ENCODE measurements around the gene CDC42. TPM values are rescaled to one million over a fixed set of nuclear protein-coding genes. Genes with fewer than 3 reads are reported as not detected.
"Not testable (repeated sequence)": the region's sequence is repeated elsewhere in the genome, so short reads cannot be mapped to it uniquely, and the experiment has no call there.

Gene CDC42
- 100 to 1,000 TPM; 156 to 187 TPM for total RNA-seq

GRCh38 chr1:22052115-22053016 is at the start of gene CDC42:
CDC42 (plus strand) TSS chr1:22052709; CDS start chr1:22078479, 25,770 bp downstream.
- Histone ChIP-seq H3K9me3 (no peaks in the 10 kb centered on the region), H3K27me3 (replicated peaks; ENCODE audit: insufficient read depth) (no peaks in the 10 kb centered on the region), H3K36me3 (no peaks in the 10 kb centered on the region), H3K27ac (peak within 1 kb of the TSS; percentile 97 to 100), H3K4me1 (ENCODE audit: control insufficient read depth in 1 of 2, low read depth in 2 of 2) (peaks cover 32 to 34% of the 10 kb centered on the region in 2 donors), H3K4me3 (peak within 1 kb of the TSS; percentile 91)
- ATAC-seq (ENCODE audit: insufficient number of reproducible peaks, low FRiP score, low read depth) (peak; percentile 94), DNase-seq (ENCODE audit: low spot score) (peak; percentile 88)
- TF ChIP-seq, protein P1, sequence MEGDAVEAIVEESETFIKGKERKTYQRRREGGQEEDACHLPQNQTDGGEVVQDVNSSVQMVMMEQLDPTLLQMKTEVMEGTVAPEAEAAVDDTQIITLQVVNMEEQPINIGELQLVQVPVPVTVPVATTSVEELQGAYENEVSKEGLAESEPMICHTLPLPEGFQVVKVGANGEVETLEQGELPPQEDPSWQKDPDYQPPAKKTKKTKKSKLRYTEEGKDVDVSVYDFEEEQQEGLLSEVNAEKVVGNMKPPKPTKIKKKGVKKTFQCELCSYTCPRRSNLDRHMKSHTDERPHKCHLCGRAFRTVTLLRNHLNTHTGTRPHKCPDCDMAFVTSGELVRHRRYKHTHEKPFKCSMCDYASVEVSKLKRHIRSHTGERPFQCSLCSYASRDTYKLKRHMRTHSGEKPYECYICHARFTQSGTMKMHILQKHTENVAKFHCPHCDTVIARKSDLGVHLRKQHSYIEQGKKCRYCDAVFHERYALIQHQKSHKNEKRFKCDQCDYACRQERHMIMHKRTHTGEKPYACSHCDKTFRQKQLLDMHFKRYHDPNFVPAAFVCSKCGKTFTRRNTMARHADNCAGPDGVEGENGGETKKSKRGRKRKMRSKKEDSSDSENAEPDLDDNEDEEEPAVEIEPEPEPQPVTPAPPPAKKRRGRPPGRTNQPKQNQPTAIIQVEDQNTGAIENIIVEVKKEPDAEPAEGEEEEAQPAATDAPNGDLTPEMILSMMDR (IDR thresholded peaks at IDR 0.05): no peak

GRCh38 chr1:22002875-22003274 is 49.6 kb upstream of the CDC42 start:
- H3K27me3 ChIP-seq (replicated peaks; ENCODE audit: insufficient read depth); H3K4me3 ChIP-seq; H3K27ac ChIP-seq; DNase-seq (ENCODE audit: low spot score); H3K4me1 ChIP-seq (ENCODE audit: control insufficient read depth in 1 of 2, low read depth in 2 of 2); H3K9me3 ChIP-seq; H3K36me3 ChIP-seq; ATAC-seq (ENCODE audit: insufficient number of reproducible peaks, low FRiP score, low read depth): not testable (repeated sequence)

DNA sequence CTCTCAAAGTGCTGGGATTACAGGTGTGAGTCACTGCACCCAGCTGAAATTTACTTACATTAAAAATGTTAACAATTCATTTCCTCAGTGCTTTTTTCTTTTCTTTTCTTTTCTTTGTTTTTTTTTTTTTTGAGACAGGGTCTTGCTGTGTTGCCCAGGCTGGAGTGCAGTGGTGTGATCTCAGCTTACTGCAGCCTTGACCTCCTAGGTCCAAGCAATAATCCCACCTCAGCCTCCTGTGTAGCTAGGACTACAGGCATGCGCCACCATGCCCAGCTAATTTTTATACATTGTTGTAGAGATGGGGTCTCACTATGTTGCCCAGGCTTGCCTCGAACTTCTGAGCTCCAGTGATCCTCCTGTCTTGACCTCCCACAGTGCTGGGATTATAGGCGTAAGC is 48.5 kb upstream of the CDC42 start:
- not testable (repeated sequence) for H3K27me3 ChIP-seq (replicated peaks; ENCODE audit: insufficient read depth); H3K9me3 ChIP-seq; DNase-seq (ENCODE audit: low spot score); H3K4me1 ChIP-seq (ENCODE audit: control insufficient read depth in 1 of 2, low read depth in 2 of 2); ATAC-seq (ENCODE audit: insufficient number of reproducible peaks, low FRiP score, low read depth); H3K36me3 ChIP-seq; H3K27ac ChIP-seq; H3K4me3 ChIP-seq

- DNase-seq (ENCODE audit: low spot score); ATAC-seq (ENCODE audit: insufficient number of reproducible peaks, low FRiP score, low read depth); H3K9me3 ChIP-seq; H3K4me1 ChIP-seq (ENCODE audit: control insufficient read depth in 1 of 2, low read depth in 2 of 2); H3K36me3 ChIP-seq; H3K27me3 ChIP-seq (replicated peaks; ENCODE audit: insufficient read depth); H3K4me3 ChIP-seq; H3K27ac ChIP-seq: not testable (repeated sequence)
- TF ChIP-seq, protein P1 (IDR thresholded peaks at IDR 0.05): peak; percentile 17
Measured at GRCh38 chr1:22005261-22006149, 47.0 kb upstream of the CDC42 start.

DNA sequence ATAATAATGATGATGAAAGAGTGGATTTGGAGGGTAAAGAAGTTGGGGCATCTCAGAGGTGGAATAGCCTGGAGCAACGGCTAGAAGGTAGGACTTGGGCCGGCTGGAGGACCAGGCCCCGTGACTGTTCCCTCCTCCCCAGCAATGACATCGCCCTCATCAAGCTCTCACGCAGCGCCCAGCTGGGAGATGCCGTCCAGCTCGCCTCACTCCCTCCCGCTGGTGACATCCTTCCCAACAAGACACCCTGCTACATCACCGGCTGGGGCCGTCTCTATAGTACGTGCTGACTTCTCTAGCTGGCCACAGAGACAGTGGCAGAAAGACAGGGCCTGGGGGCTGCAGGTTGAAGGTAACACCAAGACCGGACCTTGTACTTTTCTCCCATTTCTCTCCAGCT is 45.8 kb upstream of the CDC42 start:
- DNase-seq (ENCODE audit: low spot score); H3K27me3 ChIP-seq (replicated peaks; ENCODE audit: insufficient read depth); H3K27ac ChIP-seq; H3K4me3 ChIP-seq; ATAC-seq (ENCODE audit: insufficient number of reproducible peaks, low FRiP score, low read depth); H3K4me1 ChIP-seq (ENCODE audit: control insufficient read depth in 1 of 2, low read depth in 2 of 2); H3K36me3 ChIP-seq; H3K9me3 ChIP-seq: not testable (repeated sequence)

DNA sequence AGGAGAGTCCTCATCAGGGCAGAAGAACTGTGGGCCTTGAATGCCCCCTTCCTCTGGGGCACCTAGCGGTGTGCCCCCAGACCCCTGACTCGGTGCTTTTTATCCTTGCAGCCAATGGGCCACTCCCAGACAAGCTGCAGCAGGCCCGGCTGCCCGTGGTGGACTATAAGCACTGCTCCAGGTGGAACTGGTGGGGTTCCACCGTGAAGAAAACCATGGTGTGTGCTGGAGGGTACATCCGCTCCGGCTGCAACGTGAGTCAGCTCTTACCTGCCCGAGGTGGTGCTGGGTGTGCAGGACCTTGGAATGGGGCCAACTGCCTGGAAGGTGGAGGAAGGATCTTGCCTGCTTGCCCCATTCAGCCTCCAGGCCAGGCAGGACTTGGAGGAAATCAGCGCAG is 45.2 kb upstream of the CDC42 start:
- not testable (repeated sequence) for H3K27ac ChIP-seq; H3K4me3 ChIP-seq; DNase-seq (ENCODE audit: low spot score); H3K27me3 ChIP-seq (replicated peaks; ENCODE audit: insufficient read depth); H3K9me3 ChIP-seq; H3K4me1 ChIP-seq (ENCODE audit: control insufficient read depth in 1 of 2, low read depth in 2 of 2); ATAC-seq (ENCODE audit: insufficient number of reproducible peaks, low FRiP score, low read depth); H3K36me3 ChIP-seq

- H3K27ac ChIP-seq; ATAC-seq (ENCODE audit: insufficient number of reproducible peaks, low FRiP score, low read depth); DNase-seq (ENCODE audit: low spot score); H3K9me3 ChIP-seq; H3K4me3 ChIP-seq; H3K36me3 ChIP-seq; H3K27me3 ChIP-seq (replicated peaks; ENCODE audit: insufficient read depth); H3K4me1 ChIP-seq (ENCODE audit: control insufficient read depth in 1 of 2, low read depth in 2 of 2): not testable (repeated sequence)
Measured at GRCh38 chr1:22009566-22009965, 42.9 kb upstream of the CDC42 start.

GRCh38 chr1:22012752-22013151 is 39.8 kb upstream of the CDC42 start:
- not testable (repeated sequence) for H3K36me3 ChIP-seq; H3K4me1 ChIP-seq (ENCODE audit: control insufficient read depth in 1 of 2, low read depth in 2 of 2); H3K4me3 ChIP-seq; H3K27me3 ChIP-seq (replicated peaks; ENCODE audit: insufficient read depth); H3K9me3 ChIP-seq; ATAC-seq (ENCODE audit: insufficient number of reproducible peaks, low FRiP score, low read depth); DNase-seq (ENCODE audit: low spot score); H3K27ac ChIP-seq

DNA sequence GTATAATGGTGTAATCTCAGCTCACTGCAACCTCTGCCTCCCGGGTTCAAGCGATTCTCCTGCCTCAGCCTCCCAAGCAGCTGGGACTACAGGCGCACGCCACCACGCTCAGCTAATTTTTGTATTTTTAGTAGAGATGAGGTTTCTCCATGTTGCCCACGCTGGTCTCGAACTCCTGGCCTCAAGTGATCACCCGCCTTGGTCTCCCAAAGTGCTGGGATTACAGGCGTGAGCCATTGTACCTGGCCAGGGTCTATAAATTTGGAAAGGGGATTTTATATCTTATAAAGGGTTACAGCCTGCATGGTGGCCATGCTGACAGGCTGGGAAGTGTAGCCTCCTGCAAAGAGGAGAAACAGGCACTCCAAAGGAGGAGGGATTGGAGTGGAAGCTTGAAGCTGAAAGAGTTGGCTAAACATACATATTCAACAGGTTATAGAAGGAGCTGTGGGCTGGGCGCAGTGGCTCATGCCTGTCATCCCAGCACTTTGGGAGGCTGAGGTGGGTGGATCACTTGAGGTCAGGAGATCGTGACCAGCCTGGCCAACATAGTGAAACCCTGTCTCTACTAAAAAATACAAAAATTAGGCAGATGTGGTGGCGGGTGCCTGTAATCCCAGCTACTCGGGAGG is 37.8 kb upstream of the CDC42 start:
- ATAC-seq (ENCODE audit: insufficient number of reproducible peaks, low FRiP score, low read depth); H3K36me3 ChIP-seq; H3K4me1 ChIP-seq (ENCODE audit: control insufficient read depth in 1 of 2, low read depth in 2 of 2); DNase-seq (ENCODE audit: low spot score); H3K27ac ChIP-seq; H3K9me3 ChIP-seq; H3K27me3 ChIP-seq (replicated peaks; ENCODE audit: insufficient read depth); H3K4me3 ChIP-seq: not testable (repeated sequence)
